Posterior cingulate gyrus (tissue), 11 donors: ENCODE results near the gene MTERF1.
A peak's percentile ranks its signal among the peaks of the same experiment; 100 is the strongest.

Experiments
- DNase-seq, 10 donors: peaks; one replicate each; pipeline versions ENCODE4 v3.0.0 to v3.0.0-alpha.2; 2020 to 2021; ENCODE audit warnings: mixed read lengths in 3 of 10
- intact Hi-C: fragments of 100-400 bp; cut with DNase I; formaldehyde crosslinking; loops from one replicate; pipeline ENCODE4 v1.15.1; 2023

The MTERF1 gene

GRCh38 chr7:91837397-91838070 lies 43.0 kb downstream of the MTERF1 start:
- intact Hi-C loops, result no loop called here
- peak in 2 of 10 donors; percentile 16 to 75 for DNase-seq

- DNase-seq, result no peak
- intact Hi-C loops, result no loop called here
These were observed 44.6 kb downstream of the MTERF1 start for GRCh38 chr7:91835826-91836368.

GRCh38 chr7:91835091-91835825 lies 45.2 kb downstream of the MTERF1 start:
- DNase-seq, result no peak
- intact Hi-C loops, result no loop called here

- intact Hi-C loops, result loop anchor here (5.0 kb wide), 1 partner anchor 615 kb away; the partner anchor contains the start of gene GATAD1
- no peak for DNase-seq
These were observed 47.9 kb downstream of the MTERF1 start for GRCh38 chr7:91832493-91833045.

- no peak for DNase-seq
- intact Hi-C loops, result no loop called here
These were observed 53.3 kb downstream of the MTERF1 start for GRCh38 chr7:91827169-91827568.

- intact Hi-C loops, result no loop called here
- DNase-seq, result no peak
These were observed 54.1 kb downstream of the MTERF1 start for GRCh38 chr7:91826377-91826776.

GRCh38 chr7:91824201-91824600 lies 56.3 kb downstream of the MTERF1 start:
- DNase-seq, result no peak
- intact Hi-C loops, result no loop called here
